Right lobe of liver (tissue), 6 donors: ENCODE results near the gene MYO15B. TPM values are rescaled to one million over a fixed set of nuclear protein-coding genes. Genes with fewer than 3 reads are reported as not detected.

Experiments
- ATAC-seq, 4 donors: fragments of 200-7000 bp; cut with Tn5 transposase; one replicate each; pipeline ENCODE4 v1.9.1; 2020; ENCODE audit warnings: mild to moderate bottlenecking in 4 of 4, moderate library complexity in 4 of 4
- DNase-seq, 3 donors: peaks; one replicate each; pipeline ENCODE4 v3.0.0-alpha.2; 2020
- H3K27ac ChIP-seq, 3 donors: fragments of 200-600 bp; one replicate each; pipeline ENCODE4 v1.8.0; 2022
- H3K27me3 ChIP-seq, 2 donors: fragments of 200-600 bp; one replicate each; pipeline ENCODE4 v1.8.0; 2022
- H3K36me3 ChIP-seq, 4 donors: fragments of 200-600 bp; sonication (generic) in 1 of 4; one replicate each; pipeline versions ENCODE4 v1.5.1 to v1.8.0; 2017 to 2022; ENCODE audit warnings: control low read depth in 1 of 4
- H3K4me1 ChIP-seq, 4 donors: fragments of 200-600 bp; sonication (generic) in 1 of 4; one replicate each; pipeline versions ENCODE4 v1.5.1 to v1.8.0; 2017 to 2022; ENCODE audit warnings: control low read depth in 1 of 4
- H3K4me3 ChIP-seq, 3 donors: fragments of 200-600 bp; one replicate each; pipeline ENCODE4 v1.8.0; 2022
- H3K9me3 ChIP-seq, 4 donors: fragments of 200-600 bp; sonication (generic) in 1 of 4; one replicate each; pipeline versions ENCODE4 v1.5.1 to v1.8.0; 2017 to 2022; ENCODE audit warnings: control low read depth in 1 of 4
- POLR2A ChIP-seq: fragments of 450-650 bp; IDR thresholded peaks from one replicate; pipeline ENCODE4 v1.6.1; 2017; ENCODE audit warnings: antibody characterized with exemption, mild to moderate bottlenecking
- WGBS: methylation state at CpG from one replicate; pipeline ENCODE4 v1.1.6; 2018; ENCODE audit warnings: low coverage, low lambda C conversion rate; ENCODE audit not compliant: insufficient coverage; ENCODE audit errors: missing lambda C conversion rate; 5-methylcytosine and 5-hydroxymethylcytosine counted together
- intact Hi-C, 2 donors: fragments of 100-400 bp; cut with DNase I; formaldehyde crosslinking; loops; one replicate each; pipeline versions ENCODE4 v1.11.2 to v1.14.1; 2022
- total RNA-seq, 6 experiments: library from RNA; depleted of rRNA in 2 of 6; stranded (reverse); fragments of >200 nt in 2 of 6; fragmentation: NEBNext Ultra II Directional in 3 of 6; extraction: Animal tissue kit (Norgen Biotek cat#: 25700) in 3 of 6; gene quantifications; one replicate each; pipeline versions ENCODE4 v1.1.0 to v1.2.4, GENCODE V29; 2016 to 2023
- TF ChIP-seq, protein P1 (sequence below), 4 donors: fragments of 200-600 bp in 3 of 4; fragments of 450-650 bp in 1 of 4; IDR thresholded peaks; one replicate each; pipeline versions ENCODE4 v1.5.1 to v1.8.0; 2016 to 2022; ENCODE audit warnings: antibody characterized with exemption in 4 of 4, mild to moderate bottlenecking in 2 of 4
- donor health status: DM: no; HTN: yes; CAD: no.
- donor health status: DM: no; HTN: no; CAD: no.
- donor health status: DM: no; HTN: no; CAD: no.
- donor health status: DM: no; HTN: yes; CAD: no.
- donor health status: DM: no; HTN: yes; CAD: no.

Gene MYO15B
- total RNA-seq, 6 experiments from 2014 or later: 26.4 to 104 (median 52.9) TPM

DNA sequence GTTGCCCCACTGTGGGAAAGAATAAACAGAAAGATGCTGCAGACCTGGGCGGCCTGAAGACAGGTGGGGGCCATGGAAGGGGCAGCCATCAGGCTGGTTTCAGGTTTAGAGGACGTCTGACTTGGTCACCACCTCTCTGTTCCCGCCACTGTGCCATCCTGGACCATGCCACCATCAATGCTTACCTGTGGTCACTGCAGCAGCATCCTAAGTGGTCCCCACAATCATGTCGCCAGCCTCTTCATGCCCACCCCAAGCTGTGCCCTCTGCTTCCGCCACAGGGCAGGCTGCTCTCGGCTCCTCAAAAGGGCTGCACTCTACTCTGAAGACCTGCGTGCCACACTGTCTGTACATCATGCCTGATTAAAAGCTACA is 56.0 kb downstream of the MYO15B start:
- no peak for TF ChIP-seq POLR2A
- TF ChIP-seq, protein P1, sequence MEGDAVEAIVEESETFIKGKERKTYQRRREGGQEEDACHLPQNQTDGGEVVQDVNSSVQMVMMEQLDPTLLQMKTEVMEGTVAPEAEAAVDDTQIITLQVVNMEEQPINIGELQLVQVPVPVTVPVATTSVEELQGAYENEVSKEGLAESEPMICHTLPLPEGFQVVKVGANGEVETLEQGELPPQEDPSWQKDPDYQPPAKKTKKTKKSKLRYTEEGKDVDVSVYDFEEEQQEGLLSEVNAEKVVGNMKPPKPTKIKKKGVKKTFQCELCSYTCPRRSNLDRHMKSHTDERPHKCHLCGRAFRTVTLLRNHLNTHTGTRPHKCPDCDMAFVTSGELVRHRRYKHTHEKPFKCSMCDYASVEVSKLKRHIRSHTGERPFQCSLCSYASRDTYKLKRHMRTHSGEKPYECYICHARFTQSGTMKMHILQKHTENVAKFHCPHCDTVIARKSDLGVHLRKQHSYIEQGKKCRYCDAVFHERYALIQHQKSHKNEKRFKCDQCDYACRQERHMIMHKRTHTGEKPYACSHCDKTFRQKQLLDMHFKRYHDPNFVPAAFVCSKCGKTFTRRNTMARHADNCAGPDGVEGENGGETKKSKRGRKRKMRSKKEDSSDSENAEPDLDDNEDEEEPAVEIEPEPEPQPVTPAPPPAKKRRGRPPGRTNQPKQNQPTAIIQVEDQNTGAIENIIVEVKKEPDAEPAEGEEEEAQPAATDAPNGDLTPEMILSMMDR (IDR thresholded peaks at IDR 0.05): no peak
- ATAC-seq (no peak), DNase-seq (peak in 1 of 3 donors; percentile 27)
- H3K4me1 ChIP-seq: peaks cover 0 to 15% (median 6%) of the 10 kb centered on the region in 4 donors
- WGBS: 90% methylated on average over 2 of the region's 7 CpGs
- H3K27ac ChIP-seq: no peak overlapping the region
- no peaks in the 10 kb centered on the region for H3K36me3 ChIP-seq
- no peak overlapping the region for H3K4me3 ChIP-seq
- intact Hi-C loops: no loop called here
- no peaks in the 10 kb centered on the region for H3K27me3 ChIP-seq
- no peaks in the 10 kb centered on the region for H3K9me3 ChIP-seq

DNA sequence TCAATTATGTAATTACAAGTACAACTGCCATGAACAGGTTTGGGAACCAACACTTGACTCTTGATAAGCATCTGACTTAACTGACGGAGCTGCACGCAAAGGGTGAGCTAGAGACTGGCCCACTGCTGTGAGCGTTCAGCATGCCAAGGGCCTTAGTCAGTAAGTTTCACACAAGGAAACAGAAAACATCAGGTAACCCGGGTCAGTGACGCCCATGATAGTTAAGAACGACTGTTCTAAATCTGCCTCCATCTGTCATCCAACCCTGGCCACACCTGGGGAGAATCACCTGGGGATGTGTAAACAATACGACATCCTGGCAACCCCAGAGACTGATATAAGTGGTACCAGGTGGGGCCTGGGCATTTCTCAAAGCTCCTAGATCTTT is 57.9 kb downstream of the MYO15B start:
- no peaks in the 10 kb centered on the region for H3K9me3 ChIP-seq
- DNase-seq (peak in 1 of 3 donors; percentile 37), ATAC-seq (no peak)
- H3K27me3 ChIP-seq: no peaks in the 10 kb centered on the region
- TF ChIP-seq POLR2A: no peak
- TF ChIP-seq, protein P1 (IDR thresholded peaks at IDR 0.05): no peak
- peak overlapping the region; percentile 54 to 86 (median 85) for H3K27ac ChIP-seq
- intact Hi-C loops: no loop called here
- no peak overlapping the region for H3K4me3 ChIP-seq
- WGBS: 62% methylated on average over 4 of the region's 7 CpGs
- peaks cover 0 to 15% (median 6%) of the 10 kb centered on the region in 4 donors for H3K4me1 ChIP-seq
- H3K36me3 ChIP-seq: peaks cover 0 to 10% (median 4%) of the 10 kb centered on the region in 4 donors

DNA sequence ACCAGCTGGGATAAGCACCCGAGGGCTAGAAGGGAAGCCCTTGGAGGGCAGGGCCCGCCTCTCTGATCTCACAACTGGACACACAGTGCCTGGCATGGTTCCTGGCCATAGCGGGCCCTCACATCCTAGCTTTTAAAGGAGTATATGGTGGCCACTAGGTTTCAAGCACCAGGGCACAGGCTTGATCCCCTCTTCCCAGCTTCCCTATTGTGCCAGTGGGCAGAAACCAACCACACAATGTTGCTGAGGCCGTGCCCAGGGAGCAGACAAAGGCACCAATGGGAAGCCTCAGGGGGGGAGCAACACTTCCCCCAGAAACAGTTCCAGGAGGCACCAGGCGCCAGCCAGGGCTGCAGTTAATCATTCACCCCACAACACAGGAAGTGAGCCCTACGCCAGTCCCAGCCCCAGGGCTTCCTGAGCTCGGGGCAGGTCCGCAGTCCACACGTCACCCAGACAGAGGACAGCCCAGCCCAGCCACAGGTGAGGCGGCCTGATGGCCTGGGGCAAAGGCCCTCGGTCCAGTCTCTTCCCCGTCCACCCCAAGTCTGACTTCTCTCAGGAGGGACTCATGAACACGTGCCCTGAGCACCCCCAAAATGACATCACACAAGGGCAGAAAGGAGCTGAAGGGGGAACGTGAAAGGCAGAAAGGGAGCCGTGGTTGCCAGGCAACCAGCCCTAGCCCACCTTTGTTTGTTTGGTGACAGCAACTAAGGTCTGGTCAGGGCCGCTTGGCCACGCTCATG is 58.5 kb downstream of the MYO15B start:
- H3K9me3 ChIP-seq: no peaks in the 10 kb centered on the region
- ATAC-seq (peak; percentile 98 to 99 (median 99)), DNase-seq (peak; percentile 83 to 93 (median 93))
- peak overlapping the region in 1 of 3 donors; percentile 42 for H3K4me3 ChIP-seq
- no peaks in the 10 kb centered on the region for H3K27me3 ChIP-seq
- peaks cover 0 to 15% (median 7%) of the 10 kb centered on the region in 4 donors for H3K36me3 ChIP-seq
- intact Hi-C loops: no loop called here
- 37% methylated on average over 3 of the region's 17 CpGs for WGBS
- peak; percentile 85 for TF ChIP-seq POLR2A
- TF ChIP-seq, protein P1 (IDR thresholded peaks at IDR 0.05): no peak
- peaks cover 0 to 15% (median 6%) of the 10 kb centered on the region in 4 donors for H3K4me1 ChIP-seq
- peak overlapping the region; percentile 65 to 86 (median 85) for H3K27ac ChIP-seq

DNA sequence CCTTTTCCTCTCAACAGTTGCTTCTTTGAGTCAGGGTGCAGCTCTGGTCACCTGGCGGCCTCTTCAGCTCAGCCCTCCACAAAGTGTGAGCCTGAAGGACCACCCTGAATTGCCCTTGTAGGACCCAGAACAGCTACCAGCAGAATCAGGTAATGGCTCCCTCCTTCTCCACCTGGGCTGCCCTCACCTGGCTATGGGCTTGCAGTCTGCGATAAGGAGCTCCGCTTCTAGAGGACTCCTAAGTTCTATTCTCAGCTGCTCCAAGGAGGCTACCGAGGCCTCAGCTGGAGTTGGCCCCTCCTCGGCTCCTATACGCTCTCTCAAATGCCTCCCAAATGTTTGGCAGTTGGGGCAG is 59.0 kb downstream of the MYO15B start:
- intact Hi-C loops: no loop called here
- peak overlapping the region in 1 of 3 donors; percentile 42 for H3K4me3 ChIP-seq
- 73% methylated on average over 2 of the region's 6 CpGs for WGBS
- DNase-seq: no peak
- ATAC-seq: no peak
- H3K36me3 ChIP-seq: peaks cover 0 to 21% (median 9%) of the 10 kb centered on the region in 4 donors
- peak overlapping the region; percentile 65 to 86 (median 85) for H3K27ac ChIP-seq
- no peaks in the 10 kb centered on the region for H3K9me3 ChIP-seq
- peaks cover 0 to 15% (median 6%) of the 10 kb centered on the region in 4 donors for H3K4me1 ChIP-seq
- no peak for TF ChIP-seq POLR2A
- TF ChIP-seq, protein P1 (IDR thresholded peaks at IDR 0.05): no peak
- H3K27me3 ChIP-seq: no peaks in the 10 kb centered on the region
